ENCODE results near the gene SLC37A1. TPM values are rescaled to one million over a fixed set of nuclear protein-coding genes. Genes with fewer than 3 reads are reported as not detected.

SLC37A1 gene
- total RNA-seq, 2 donors from 2014 or later = 98.5 to 118 TPM

Other genes starting within 250 kb of the SLC37A1 start
- 1,000 to 10,000 TPM; 2,373 to 4,154 TPM for gene TFF3, start 198.4 kb upstream of the SLC37A1 start, total RNA-seq
- gene TFF2, start 162.9 kb upstream of the SLC37A1 start, total RNA-seq = 1 to 10 TPM; 2.3 to 2.5 TPM
- 100 to 1,000 TPM; 233 to 916 TPM for gene TFF1, start 147.3 kb upstream of the SLC37A1 start, total RNA-seq
- 1 to 10 TPM in 1 of 2 donors, under 1 TPM in 1; 0.82 to 1.2 TPM for gene TMPRSS3, start 117.8 kb upstream of the SLC37A1 start, total RNA-seq
- gene UBASH3A, start 110.0 kb upstream of the SLC37A1 start, total RNA-seq = 1 to 10 TPM in 1 of 2 donors, under 1 TPM in 1; 0.93 to 1.5 TPM
- 1 to 10 TPM; 6.9 to 7.5 TPM for gene RSPH1, start 17.6 kb upstream of the SLC37A1 start, total RNA-seq
- gene PDE9A, start 139.8 kb downstream of the SLC37A1 start, total RNA-seq = 10 to 100 TPM; 37.5 to 56.0 TPM

All from colonic mucosa (tissue), 2 donors.